GM21717 (cell line): ENCODE data around the gene AK8.

Source experiments
- ATAC-seq: cut with Tn5 transposase; IDR thresholded peaks from one replicate; pipeline ENCODE4 v1.9.1; 2021; ENCODE audit warnings: mild to moderate bottlenecking, moderate library complexity; ENCODE audit not compliant: unreplicated experiment

Gene AK8

GRCh38 chr9:132745756-132746709 lies 132.1 kb downstream of the AK8 start:
- no peak for ATAC-seq

GRCh38 chr9:132744881-132745755 lies 133.0 kb downstream of the AK8 start:
- ATAC-seq, result no peak

GRCh38 chr9:132743931-132744479 lies 134.1 kb downstream of the AK8 start:
- ATAC-seq, result no peak

GRCh38 chr9:132742821-132743311 lies 135.2 kb downstream of the AK8 start:
- ATAC-seq, result no peak

GRCh38 chr9:132740526-132741309 lies 137.4 kb downstream of the AK8 start:
- no peak for ATAC-seq

- ATAC-seq, result no peak
Measured at GRCh38 chr9:132739710-132740310, 138.3 kb downstream of the AK8 start.

GRCh38 chr9:132733260-132733815 lies 144.7 kb downstream of the AK8 start:
- ATAC-seq, result no peak

GRCh38 chr9:132732326-132733259 lies 145.5 kb downstream of the AK8 start:
- ATAC-seq, result no peak

GRCh38 chr9:132731230-132731629 lies 146.9 kb downstream of the AK8 start:
- no peak for ATAC-seq

GRCh38 chr9:132730054-132731033 lies 147.7 kb downstream of the AK8 start:
- ATAC-seq, result no peak

GRCh38 chr9:132729235-132729890 lies 148.7 kb downstream of the AK8 start:
- ATAC-seq, result no peak

- no peak for ATAC-seq
Measured at GRCh38 chr9:132728497-132728896, 149.6 kb downstream of the AK8 start.

- ATAC-seq, result no peak
Measured at GRCh38 chr9:132728071-132728470, 150.0 kb downstream of the AK8 start.

- ATAC-seq, result no peak
Measured at GRCh38 chr9:132726576-132727130, 151.4 kb downstream of the AK8 start.

GRCh38 chr9:132725306-132725705 lies 152.8 kb downstream of the AK8 start:
- ATAC-seq, result no peak

- ATAC-seq, result no peak
Measured at GRCh38 chr9:132723809-132724208, 154.3 kb downstream of the AK8 start.
